ENCODE data around the gene LRRC59.
"Not testable (repeated sequence)": the region's sequence is repeated elsewhere in the genome, so short reads cannot be mapped to it uniquely, and the experiment has no call there.

The LRRC59 gene

DNA sequence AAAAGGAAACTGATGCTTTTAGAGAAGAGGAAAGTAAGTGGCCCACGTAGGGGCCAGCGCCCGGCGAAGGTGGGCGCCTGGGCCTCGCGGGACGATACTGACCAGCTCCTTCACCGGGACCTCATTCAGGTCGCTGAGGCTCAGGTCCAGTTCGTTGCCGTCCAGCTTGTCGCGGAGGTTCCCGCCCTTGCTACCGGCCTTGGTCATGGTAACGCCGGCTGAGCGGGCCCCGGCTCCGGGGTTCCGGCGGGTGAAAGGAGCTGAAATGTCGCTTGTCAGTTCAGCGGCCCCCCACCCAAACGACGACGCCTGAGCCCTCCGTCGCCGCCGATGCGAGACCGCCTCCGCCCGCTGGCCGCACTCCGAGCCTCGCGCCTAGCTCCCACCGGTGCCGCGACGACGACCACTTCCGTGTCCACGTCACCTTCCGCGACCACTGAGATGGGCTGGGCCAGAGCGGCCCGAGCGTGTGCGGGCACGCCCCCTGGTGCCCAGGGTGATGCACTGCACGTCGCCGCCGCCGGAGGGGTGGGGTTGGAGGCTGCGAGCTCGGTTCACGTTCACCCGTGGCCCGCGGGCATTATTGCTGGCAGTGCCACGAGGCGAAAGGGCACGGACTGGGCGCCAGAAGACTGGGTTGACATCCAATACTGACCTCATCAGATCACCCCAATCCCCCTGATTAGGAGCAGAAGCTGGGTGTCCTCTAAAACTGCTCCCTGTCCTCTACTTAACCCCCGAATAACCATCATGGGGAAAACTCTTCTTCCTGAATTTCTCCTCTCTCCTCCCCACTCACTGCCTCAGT lies at the start of gene LRRC59:
Gene LRRC59, minus strand, starts transcription at position 413 of the 808 bp plus-strand sequence. Its CDS starts 206 bp downstream, at position 207.
- peak; percentile 73 for DNase-seq

DNA sequence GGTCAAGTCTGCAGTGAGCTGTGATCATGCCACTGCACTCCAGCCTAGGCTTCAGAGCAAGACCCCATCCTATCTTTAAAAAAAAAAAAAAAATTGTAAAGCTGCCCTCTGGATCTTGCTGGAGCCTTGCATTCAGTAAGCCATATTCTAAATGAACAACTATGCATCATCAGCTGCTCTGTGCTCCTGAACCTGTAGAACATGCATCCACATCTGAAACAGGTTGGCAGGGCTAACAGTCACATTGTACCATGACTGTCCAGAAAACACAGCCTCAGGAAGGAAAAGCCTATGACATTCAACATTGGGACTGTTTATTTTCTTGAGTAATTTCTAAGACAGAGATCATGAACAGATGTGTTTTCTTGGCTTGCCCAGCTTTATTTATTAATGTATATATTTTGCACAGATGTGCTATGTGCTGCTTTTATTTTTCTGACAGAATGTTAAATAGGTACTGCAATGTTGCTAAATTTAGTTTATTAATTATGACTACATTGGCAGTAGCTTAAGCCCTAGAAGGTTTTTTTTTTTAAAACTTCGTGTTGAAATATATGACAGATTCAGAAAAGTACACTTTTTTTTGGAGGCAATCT lies 48.5 kb upstream of the LRRC59 start:
- no peak for DNase-seq

DNA sequence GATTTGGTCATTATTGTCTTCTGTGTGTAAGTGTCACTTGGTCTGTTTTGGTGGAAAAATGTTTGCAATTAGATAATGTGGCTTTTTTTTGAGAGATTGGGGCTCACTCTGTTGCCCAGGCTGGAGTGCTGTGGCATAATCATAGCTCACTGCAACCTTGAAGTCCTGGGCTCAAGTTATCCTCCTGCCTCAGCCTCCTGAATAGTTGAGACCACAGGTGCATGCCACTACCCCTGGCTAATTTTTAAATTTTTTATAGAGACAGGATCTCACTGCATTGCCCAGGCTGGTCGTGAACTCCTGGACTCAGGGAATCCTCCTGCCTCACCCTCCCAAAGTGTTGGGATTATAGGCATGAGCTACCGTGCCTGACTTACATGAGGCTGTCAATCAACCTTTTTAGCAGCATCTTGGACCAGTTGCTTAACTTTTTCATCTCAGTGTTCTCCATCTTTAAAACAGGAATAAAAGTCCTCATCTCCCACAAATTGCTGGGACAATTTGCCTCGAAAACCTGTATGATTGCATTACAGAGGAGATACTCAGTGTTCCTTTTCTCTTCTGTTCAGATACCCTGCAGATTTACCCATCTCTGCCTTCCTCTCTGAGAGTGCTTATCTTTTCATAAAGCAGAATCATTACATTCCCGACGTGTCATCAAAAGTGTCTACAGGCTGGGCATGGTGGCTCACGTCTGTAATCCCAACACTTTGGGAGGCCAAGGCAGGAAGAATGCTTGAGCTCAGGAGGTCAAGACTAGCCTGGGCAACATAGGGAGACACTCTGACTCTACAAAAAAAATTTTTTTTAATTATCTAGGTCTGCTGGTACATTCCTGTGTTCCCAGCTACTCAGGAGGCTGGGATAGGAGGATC lies 47.8 kb upstream of the LRRC59 start:
- DNase-seq: no peak

DNA sequence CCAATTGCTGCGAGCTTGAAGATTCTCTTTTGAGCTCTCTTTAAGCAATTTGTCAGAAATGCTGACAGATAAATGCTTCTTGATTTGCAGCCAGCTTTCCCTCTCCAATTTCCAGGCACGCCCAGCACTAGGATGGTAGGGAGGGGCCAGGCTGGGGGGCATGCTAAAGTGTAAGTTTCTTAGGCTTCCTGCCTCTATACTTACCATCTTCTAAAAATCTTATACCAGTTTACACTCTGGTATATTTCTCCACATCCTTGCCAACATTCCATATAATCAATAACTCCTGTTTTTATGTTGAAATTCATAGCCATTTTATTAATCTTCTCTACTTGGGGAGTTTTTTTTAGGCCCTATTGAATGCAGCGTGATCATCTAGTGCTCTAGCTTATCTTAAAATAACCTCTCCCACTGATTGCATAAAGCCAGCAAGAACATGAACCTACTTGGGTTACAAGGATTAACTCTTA lies 46.2 kb upstream of the LRRC59 start:
- DNase-seq: no peak

DNA sequence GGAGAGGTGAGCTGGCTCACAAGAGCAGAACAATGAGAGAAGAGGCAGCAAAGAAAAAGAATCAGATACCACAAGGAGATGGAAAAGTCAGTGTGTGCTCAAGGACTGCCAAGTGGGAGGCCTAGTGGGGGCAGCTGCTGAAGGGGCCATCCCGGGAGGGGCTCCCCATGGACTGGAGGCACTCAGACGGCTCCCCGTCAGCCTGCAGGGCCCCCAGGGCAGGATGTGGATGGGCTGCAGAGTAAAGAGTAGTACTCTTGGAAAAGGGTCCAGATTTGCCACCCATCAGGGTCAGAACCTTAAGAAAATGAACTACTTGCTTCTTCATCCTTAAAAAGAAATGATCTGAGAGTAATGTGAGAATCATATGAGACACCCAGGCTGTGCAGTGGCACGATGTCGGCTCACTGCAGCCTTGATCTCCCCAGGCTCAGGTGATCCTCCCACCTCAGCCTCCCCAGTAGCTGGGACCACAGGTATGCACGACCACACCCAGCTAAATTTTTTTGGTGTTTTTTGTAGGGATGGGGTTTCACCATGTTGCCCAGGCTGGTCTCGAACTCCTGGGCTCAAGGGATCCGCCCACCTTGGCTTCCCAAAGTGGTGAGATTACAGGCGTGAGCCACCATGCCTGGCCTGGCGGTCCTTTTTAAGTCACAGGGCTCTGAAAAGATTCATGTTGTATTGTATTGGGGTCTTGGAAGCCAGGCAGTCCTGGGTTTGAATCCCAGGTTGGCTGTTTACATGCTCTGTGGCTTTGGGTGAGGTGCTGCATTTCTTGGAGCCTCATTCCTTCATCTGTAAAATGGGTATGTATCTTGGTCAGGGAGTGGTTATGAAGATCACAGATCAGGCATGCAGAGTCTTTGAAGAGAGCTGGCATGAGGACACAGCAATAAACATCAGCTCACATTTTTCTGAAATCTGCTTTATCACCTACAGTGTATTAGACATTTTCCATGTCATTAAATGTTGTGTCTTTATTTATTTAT lies 43.8 kb upstream of the LRRC59 start:
- DNase-seq: no peak

DNA sequence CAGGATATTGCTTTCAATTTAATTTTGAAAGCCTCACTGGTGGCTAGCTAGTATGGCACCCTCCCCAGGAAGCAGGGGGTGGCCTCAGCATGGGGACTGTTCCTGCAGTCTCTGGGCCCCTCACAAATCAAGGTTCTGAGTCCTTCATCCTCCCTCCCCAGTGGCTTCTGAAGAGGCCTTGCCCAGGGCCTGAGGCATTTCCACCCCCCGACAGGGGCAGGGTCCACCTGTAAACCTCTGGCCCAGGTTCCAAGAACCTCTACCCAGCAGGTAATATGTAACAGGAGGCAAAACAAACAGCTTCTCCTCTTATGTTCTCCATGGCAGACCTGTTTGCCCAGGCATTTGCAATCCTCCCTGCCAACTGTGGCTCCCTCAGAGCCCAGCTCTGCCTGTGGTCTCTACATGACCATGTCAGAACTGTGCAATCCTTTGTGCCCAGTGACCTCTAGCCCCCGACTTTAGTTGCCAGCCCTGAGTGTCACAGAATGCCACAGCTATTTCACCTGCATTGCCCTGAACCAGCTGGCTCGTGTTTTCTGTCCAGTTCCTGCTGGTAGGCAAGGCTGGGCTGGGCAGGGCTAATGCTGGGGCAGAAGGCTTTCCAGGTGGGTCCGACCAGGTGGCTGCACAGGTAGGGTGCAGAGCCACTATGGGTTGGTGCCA lies 43.0 kb upstream of the LRRC59 start:
- DNase-seq: peak; percentile 73

DNA sequence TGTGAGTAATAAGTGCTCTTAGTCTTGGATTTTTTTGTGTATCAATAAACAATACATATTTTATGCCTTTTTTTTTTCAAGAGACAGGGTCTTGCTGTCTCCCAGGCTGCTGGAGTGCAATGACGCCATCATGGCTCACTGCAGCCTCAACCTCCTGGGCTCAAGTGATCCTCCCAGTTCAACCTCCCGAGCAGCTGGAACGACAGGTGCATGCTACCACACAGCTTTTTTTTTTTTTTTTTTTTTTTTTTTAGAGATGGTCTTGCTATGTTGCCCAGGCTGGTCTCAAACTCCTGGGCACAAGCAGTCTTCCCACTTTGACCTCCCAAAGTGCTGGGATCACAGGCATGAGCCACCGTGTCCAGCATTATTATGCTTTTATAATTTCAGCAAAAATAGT lies 41.7 kb upstream of the LRRC59 start:
- peak; percentile 68 for DNase-seq

DNA sequence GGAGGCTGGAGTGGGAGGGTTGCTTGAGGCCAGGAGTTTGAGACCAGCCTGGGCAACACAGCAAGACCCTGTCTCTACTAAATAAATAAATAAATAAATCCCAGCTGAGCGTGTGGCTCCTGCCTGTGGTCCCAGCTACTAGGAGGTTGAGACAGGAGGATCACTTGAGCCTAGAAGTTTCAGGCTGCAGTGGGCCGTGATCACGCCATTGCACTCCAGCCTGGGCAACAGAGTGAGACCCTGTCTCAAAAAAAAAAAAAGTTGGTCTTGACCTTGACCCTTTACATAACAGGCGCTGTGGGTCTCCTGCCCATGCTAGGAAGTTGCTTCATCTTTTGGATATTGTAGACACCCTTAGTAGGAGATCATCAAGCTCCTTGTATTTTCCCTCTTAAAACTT lies 40.1 kb upstream of the LRRC59 start:
- DNase-seq: no peak

DNA sequence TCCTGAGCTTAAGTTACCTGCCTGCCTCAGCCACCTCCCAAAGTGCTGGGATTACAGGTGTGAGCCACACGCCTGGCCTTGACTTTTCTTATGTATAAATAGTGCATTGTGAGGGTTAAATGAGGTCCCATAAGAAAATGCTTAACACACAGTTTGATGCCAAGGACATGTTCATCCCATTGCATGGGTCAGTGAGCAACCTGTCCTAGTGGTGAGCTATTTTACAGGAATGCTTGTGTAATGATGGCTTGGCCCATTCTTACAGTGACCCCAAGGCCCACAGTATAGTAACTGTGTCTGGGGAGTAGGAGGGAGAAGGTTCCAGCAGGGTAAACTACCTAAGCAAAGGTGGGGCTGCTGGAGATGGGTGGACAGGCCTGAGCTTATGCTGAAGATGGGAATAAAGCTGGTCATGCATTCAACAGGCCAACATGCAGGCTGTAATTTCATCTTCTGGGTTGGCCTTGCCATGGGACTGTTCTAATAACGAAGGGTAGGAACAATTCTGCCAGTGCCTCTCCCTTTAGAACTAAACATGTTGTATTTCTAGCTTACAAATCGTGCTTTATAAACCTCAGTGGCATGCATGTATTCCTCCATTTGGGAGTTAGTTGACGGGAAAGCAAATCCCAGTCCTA lies 34.9 kb upstream of the LRRC59 start:
- no peak for DNase-seq

DNA sequence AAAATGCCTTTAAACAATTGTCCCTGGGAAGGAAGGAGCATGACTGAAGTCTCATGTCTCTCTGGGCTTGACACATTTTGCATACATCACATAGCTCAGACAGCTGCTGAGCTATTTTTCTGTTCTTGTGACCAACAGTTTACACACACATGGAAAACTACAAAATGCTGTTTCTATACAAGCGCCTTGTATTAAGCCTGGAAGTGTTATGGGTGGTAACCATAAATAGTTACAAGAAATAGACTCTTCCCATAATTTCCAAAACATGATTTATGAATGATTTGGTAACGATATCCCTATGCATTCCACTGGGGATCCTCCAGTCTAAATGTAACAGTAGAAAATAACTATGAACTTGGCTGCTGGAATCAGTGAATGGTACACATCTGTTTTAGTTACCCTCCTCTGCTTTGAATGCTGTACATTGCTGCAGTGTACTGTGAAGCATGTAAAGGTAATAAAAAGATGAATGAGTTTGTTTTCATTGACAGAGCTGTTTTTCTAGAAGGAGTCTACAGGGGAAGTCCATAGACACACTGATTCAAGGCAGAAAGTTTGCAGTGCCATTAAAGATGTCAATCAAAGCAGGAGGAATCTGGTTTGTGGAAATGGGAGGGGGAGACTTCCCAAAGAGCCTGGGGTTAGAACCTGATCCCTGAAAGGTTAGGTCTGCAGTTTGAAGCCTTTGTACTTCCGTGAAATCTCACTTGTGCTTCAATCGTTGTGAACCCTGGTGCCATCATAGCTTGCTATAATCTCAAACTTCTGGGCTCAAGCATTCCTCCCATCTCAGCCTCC lies 33.7 kb upstream of the LRRC59 start:
- DNase-seq: no peak

DNA sequence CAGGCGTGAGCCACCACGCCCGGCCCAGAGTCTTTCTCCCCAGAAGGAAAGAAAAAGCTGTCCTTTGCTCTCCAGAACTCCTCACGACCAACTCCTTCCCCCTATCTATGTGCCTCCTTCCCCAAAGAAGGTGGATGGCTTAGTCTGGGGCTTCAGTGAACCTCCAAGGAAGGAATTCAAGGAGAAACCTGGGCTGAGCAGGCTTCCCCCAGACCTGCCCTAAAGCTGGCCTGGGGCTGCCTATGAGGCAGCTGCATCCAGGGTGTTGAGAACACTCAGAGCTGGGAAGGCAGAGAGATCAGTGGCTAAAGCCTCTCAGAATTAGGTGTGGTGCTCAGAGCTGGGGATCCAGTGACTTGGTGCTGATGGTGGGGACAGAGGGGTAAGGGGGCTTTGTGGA lies 32.5 kb upstream of the LRRC59 start:
- DNase-seq: no peak

DNA sequence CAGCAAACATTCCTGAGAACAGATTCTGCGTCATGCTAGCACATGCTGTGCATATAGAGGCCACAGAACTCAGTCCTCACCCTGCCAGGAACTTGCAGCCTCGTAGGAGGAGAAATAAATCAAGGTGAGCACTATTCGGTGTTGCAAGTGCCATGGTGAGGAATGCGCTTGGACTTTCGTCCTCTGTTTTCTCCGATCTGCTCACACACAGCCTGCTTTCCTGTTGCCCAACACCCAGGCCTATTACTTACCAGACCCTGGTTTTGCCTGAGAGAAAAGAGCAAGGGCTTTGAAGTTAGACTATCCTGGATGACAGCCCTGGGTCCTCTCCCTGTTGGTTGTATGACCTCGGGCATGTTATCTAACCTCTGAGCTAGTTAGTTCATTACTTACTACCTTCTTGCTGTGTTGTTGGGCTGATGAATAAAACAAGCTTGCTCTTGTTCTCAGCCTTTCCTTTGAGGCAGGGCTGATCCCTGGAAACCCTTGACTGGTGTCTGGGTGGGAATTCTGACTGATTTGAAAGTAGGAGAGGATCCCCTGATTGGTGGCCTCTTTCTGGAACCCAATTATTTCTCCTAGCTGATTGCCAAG lies 31.6 kb upstream of the LRRC59 start:
- no peak for DNase-seq

DNA sequence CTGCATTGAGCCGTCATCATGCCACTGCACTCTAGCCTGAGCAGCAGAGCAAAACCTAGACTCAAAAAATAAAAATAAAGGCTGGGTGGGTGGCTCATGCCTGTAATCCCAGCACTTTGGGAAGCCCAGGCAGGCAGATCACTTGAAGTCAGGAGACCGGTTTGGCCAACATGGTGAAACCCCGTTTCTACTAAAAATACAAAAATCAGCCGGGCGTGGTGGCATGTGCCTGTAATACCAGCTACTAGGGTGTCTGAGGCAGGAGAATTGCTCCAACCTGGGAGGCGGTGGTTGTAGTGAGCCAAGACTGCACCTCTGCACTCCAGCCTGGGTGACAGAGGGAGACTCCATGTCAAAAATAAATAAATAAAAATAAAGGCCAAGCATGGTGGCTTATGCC lies 30.8 kb upstream of the LRRC59 start:
- DNase-seq: not testable (repeated sequence)

DNA sequence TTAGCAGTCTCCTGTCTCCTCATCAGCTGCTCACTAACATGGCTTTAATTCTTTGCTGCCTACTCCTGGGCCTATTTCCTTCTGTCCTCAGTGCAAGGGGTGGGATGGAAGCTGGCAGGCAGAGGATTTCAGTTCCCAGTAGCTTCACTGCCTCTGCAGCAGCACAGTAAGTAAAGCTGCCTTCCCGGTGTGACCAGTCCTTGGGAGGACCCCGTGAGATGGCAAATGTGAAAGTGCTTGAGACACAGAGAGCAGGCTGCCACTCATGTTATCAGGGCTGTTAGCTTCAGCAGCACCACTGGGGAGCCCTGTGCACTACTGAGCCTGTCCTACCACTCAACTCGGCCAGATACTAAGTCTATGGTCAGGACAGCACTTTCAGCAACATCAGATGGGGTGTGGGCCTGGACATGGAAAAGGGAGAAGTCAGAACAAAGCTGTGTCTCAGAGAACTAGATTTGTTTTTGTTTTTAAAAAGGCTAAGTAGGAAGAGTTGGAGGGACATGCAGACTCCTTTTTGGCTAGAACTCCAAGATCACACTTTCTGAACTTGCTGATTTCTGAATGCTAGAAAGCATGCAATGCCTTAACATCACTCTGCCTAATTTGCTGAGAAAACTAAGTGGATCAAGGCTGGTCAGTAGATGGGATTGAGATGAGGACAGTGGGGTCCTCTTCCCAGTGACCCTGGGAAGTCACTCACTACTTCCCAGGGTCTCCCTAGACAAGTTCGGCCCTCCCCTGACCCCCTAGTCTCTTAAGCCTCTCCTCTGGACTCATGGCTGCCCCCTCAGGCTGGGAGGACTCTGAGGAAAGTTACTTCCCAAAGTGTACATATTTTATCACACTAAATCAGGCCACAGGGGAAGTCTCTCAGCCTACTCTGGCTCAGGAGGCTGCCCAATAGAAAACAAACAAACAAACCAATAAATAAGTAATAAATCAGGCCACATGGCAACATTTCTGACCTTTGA lies 29.8 kb upstream of the LRRC59 start:
- DNase-seq: no peak

DNA sequence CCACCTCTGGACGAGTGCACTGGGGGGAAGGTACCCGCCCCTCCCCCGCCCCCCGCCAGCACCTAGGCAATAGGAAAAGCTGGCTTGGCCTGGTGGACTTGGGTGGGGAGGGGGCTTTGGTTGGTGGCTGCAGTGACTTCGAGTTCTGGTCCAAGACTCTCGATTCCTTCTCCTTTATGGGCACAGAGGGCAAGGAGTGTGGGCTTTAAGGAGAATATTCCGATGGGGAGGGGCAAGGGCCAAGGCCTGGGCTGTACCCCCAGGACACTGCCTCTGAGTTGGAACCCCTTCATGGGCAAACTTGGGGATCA lies 29.1 kb upstream of the LRRC59 start:
- DNase-seq: no peak

DNA sequence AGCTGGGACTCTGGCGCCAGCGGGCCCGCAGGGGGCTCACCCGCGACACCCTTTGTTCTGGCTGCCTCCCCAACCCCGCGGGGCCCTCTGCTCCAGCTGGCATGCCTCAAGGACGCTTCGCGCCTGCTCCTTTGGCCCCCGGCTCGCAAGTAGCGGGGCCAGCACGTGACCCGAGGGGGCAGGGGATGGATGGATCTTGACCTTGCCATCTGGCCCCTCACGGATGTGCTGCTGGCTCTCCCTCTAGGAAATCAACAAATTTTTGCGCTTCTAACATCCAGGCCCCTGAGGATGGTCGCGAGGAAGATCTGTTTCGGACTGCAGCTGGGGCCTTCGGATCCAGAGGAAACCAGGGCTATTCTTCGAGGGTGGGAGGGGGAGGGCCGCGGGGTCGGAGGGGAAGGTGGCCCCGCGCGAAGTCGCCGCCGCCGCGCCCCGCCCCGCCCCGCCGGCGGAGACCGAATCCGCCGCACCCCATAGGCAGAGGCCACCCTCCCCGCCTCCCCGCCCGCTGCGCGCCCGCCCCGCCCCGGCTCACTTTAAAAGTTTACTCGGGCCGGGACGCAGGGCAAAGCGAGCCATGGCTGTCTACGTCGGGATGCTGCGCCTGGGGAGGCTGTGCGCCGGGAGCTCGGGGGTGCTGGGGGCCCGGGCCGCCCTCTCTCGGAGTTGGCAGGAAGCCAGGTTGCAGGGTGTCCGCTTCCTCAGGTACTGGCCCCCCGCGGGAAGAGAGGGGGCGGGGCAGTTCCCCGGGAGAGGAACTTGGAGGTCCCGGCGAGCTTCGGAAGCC lies 28.6 kb upstream of the LRRC59 start, which contains the start of gene ACSF2:
Gene ACSF2, plus strand, starts transcription at position 537 of the 790 bp plus-strand sequence. Its CDS starts 44 bp downstream, at position 581.
- DNase-seq: no peak

DNA sequence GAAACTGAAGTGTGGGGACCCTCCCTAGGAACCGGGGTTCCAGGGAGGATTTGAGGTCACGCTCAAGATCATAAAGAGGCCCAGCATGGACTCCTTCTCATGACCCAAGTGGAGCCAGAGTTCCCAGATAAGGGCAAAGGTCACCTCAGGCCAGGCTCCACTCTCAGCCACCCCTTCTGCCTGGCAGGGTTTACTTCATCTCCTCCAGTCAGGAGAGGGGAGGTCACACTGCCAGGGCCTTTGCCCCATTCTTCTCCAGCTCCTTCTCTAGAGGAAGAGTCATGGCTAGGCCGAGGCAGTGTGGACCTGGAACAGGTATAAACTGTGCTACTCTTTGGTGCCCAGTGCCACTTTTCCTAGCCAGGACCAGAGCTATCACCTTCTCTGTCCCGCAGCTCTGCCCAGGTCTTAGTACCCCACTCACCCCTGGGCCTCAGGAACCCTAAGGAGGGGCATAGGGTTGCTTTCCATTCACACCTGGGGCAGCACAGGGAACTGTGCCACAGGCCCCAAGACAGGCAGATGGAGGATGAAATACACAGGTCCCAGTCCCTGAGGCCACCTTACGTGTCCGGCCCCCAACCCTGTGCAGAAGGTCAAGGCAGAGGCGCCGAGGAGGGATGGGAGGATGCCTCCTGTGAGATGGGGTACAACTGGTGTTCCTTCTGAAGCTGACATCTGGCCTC lies 27.8 kb upstream of the LRRC59 start:
- no peak for DNase-seq
